Breast epithelium (tissue), 3 donors: ENCODE measurements around the gene CISTR.

ENCODE experiments used
- CTCF ChIP-seq, 3 donors: fragments of 450-650 bp; IDR thresholded peaks; one replicate each; pipeline ENCODE4 v1.5.1; 2016 to 2017; ENCODE audit warnings: antibody characterized with exemption in 3 of 3, mild to moderate bottlenecking in 3 of 3, moderate library complexity in 3 of 3
- POLR2AphosphoS5 ChIP-seq, 3 donors: sonication (generic); formaldehyde crosslinking; IDR thresholded peaks; one replicate each; pipeline ENCODE4 v1.6.1; 2017; ENCODE audit warnings: antibody characterized with exemption in 3 of 3

GRCh38 chr12:53744130-53744441, 7.7 kb downstream of the CISTR start:
- TF ChIP-seq CTCF (IDR thresholded peaks at IDR 0.05): no peak
- TF ChIP-seq POLR2AphosphoS5 (IDR thresholded peaks at IDR 0.05): no peak
